GM21423 (cell line): Measurements from ENCODE around the gene C1orf174.
A peak's percentile ranks its signal among the peaks of the same experiment; 100 is the strongest.

ENCODE experiments used
- ATAC-seq: cut with Tn5 transposase; IDR thresholded peaks from one replicate; pipeline ENCODE4 v1.9.1; 2021; ENCODE audit warnings: mild to moderate bottlenecking, moderate library complexity; ENCODE audit not compliant: unreplicated experiment

C1orf174 gene

DNA sequence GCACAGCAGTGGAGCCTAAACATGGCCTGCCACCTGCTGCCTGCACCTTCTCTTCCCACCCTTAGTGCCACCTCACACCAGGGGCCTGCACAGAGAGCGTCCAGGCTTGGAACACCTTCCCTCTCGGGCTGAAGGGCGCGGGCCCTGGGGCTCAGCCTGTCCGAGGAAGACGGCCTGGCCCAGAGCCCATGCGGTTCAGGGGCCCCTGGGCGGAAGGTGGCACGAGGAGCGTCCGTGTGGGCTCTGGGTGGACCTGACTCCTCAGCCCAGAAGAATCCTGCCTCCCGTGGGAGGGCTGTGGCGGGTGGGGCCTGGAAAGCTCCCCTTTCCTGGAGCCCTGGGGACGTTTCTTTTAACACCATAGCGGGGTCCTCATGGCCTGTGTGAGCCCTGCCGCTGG lies 23.4 kb downstream of the C1orf174 start:
- no peak for ATAC-seq

DNA sequence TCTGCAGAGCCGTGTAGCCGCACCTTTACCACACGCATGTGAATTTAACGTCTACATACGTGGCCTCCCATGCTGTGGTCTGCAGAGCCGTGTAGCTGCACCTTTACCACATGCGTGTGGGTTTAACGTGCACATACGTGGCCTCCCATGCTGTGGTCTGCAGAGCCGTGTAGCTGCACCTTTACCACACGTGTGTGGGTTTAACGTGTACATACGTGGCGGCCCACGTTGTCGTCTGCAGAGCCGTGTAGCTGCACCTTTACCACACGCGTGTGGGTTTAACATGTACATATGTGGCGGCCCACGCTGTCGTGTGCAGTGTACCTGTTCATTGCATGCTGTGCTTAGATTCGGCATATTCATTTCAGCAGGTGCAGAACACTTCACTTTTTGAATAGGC lies 25.3 kb downstream of the C1orf174 start:
- ATAC-seq = no peak

DNA sequence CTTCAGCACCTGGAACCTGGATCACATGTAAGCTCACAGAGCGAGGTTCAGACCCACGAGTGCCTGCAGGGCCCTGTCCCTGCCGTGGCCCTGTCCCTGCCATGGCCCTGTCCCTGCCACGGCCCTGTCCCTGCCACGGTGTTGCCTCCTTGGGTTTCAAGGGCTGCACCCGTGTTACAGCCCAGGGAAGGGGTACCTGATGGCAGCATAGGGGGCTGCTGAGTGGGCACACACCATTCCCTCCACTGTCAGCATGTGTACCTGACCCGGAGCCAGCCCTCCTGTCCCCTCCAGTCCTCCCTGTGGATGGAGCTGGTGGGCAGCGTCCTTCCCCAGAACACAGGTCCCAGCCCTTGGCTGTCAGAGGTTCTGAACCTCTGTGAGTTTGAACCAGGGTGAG lies 27.5 kb downstream of the C1orf174 start:
- ATAC-seq = no peak

DNA sequence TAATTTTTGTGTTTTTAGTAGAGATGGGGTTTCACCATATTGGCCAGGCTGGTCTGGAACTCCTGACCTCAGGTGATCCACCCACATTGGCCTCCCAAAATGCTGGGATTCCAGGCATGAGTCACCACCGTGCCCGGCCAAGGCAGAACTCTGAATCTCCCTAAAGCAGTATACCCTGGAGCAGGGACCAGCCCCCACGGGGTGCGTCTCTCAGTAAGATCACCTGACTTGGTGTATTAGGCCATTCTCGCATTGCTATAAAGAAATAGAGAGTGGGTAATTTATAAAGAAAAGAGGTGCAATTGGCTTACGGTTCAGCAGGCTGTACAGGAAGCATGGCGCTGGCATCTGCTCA lies 28.6 kb downstream of the C1orf174 start:
- no peak for ATAC-seq

DNA sequence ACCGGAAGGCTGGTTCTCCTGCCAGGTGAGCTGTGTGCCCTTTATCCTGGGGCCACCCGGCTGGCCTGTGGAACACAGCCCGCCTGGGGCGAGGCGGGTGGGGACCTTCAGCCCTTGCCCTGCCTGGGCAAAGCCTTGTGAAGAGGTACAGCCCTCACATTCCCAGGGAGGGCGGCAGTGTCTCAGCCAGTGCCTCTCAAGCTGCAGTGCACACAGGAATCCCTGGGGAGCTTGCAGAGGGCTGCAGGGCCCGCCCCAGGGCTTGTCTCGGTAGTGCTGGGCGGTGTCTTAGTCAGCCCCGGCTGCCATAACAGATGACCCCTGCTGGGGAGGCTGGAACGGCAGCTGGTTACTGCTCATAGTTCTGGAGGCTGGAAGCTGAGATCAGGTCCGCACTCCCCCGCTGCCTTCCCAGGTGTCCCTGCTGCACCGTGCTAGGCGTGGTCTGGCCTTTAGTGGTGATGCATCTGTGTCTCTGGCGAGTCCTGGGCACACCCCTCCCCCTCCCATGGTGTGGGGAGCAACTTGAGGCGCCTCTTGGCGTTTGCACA lies 30.2 kb downstream of the C1orf174 start:
- ATAC-seq = no peak

DNA sequence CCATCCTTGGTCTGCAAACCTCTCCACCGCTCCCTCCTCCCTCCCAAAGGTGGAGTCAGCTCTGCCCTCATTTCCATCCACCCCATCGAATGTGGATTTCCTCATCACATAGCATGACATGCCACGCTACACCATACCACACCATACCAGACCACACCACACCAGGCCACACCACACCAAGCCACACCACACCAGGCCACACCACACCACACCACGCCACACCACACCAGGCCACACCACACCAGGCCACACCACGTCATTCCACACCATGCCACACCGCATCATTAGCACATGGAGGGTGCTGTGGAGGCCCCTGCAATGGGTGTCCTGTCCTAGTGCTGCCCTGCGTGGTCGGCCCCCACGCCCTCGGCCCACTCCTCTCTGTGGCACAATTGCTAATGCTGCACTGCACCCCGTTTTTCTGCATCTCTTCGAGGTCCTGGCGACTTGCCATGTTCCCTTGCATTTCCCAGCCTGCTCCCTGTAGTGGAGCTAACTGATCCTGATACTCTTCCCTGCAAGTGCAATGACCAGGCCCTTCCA lies 31.5 kb downstream of the C1orf174 start:
- ATAC-seq = no peak

DNA sequence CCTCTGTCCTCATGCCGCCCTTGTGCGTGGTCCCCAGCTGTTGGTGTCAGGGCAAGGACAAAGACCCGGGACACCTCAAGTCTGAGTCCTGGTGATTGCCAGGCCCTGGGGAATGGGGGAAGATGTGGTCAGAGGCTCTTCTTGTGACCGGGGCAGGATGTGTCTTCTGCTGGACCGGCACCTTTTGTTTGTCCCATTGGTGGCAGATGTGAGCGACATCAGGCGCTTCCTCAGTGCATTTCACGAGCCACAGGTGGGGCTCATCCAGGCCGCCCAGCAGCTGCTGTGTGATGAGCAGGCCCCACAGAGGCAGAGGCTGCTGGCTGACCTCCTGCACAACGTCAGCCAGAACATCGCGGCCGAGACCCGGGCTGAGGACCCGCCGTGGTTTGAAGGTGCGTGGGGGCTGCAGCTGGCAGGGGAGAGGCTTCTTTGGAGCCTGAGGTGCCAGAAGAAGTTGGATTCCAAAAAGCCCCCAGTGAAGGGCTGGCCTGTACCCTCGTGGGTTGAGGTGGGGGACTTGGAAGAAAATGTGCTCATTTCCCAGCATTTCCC lies 34.4 kb downstream of the C1orf174 start:
- no peak for ATAC-seq

DNA sequence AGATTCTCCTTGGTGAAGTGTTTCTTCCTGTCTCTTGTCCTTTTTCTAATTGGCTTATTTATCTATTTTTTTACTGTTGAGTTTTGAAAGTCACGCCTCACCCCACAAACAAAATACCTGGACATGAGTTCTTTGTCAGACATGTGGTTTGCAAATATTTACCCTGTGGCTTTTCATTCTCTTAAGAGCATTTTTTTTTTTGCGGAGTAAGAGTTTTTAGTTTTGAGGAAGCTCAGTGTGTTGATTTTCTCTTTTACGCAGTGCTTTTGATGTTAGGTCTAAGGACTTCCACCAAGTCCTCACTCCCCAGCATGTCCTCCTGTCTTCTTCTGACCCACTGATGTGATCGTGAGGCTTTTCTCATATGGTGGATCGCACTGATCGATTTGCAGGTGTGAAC lies 35.2 kb downstream of the C1orf174 start:
- no peak for ATAC-seq

DNA sequence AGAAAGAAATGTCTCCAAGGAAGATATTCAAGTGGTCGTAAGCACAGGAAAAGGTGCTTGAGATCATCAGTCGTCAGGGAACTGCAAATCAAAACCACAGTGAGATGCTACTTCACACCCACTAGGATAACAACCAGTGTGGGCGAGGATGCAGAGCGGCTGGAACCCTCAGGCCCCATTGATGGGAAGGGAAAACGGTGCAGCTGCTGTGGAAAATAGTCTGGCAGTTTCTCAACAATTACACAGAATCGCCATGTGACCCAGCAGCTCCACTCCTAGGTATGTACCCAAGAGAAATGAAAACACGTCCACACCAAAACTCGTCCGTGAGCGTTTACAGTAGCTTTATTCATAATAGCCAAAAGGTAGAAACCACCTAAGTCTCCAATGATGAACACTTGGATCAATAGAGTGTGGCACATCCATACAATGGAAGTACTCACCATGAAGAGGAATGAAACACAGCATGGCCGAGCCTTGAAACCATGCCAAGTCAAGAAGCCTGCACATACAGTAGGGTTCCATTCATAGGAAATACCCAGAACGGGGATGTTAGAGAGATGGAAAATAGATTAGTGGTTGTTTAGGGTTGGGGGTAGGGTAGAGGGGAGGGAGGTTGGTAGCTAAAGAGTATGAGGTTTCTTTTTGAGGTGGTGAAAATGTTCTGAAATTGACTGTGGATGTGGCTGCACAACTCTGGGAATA lies 36.7 kb downstream of the C1orf174 start:
- no peak for ATAC-seq

DNA sequence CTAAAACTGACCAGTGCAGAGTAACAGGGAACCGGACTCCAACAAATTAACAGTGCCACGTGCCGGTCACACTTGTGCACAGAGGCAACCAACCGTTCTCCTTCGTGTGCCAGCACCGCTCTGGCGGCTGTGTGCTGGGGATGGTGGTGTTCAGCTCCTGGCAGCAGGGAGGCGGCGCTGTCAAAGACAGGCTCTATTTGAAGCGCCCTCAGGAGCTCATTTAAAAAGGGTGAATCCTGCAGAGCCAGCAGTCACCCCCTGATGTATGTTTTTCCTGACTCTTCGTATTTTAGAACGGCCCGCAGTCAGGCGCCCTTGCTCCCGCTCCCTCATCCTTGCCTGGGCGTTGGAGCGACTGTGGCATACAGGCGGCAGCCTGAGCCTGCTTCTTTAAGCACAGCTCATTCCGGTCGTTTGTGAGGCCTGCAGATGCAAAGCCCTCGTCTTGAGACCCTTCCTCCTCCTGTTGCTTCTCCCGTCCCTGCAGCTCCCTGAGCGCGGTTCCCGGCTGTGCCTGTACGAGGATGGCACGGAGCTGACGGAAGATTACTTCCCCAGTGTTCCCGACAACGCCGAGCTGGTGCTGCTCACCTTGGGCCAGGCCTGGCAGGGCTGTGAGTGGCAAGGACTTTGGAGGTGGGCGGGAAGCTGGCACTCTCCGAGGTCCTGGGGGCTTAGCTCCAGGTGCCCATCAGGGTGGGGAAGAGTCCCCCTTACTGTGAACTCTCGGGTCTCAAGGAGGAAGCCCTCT lies 41.7 kb downstream of the C1orf174 start:
- no peak for ATAC-seq

DNA sequence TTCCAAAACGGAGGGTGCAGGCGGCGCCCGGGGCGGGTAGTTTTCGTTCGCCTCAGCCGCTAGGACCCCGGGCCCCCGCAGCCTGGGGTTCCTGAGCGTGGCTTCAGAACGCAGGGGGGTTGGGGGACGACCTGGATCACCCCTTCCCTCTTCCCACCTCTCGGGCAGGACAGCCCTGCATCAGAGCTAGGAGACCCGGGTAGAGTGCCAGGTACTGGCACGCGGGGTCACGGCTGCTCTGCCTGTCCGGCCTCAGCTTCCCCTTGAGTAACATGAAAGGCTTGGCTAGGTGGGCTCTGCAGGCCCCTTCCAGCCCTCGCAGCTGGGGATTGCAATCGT lies 42.3 kb downstream of the C1orf174 start:
- ATAC-seq = no peak

DNA sequence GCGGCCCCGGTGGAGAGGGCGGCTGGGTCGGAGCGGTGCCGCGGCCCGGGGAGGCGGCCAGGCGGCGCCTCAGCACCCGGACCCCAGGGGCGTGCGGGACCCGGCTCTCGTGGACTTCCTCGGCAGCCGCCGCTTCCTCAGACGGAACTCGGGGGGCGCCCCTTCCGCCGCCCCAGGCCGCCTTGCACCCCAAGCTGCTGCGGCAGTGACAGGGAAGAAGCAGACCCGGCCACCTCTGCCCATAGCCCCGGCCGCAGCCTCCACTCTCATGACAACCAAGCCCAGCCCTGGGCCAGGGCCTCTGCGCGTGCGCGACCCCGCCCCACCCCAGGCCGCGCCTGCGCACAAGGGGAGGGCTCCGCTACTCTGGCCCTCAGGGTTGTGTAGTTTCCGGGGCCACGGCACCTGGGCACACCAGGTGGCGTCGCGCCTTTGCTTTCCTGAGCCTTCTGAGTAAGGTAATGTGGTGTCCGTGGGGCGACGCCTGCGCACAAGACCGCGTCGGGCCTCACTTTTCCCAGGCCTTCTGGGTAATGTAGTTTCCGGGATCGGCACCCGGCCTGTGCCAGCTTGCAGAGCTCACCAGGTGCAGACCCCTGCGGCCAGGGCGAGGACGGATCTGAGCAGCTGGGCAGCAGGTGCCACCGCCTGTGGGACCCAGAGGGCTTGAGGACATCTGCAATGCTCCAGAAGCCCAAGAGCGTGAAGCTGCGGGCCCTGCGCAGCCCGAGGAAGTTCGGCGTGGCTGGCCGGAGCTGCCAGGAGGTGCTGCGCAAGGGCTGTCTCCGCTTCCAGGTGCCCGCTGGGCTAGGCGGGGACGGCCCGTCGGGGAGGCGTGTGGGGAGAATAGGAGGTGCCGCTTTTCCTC lies 42.9 kb downstream of the C1orf174 start, which contains the start of the genes CEP104 and DFFB:
CEP104 (minus strand) TSS at position 289 of the 868 bp plus-strand sequence. CDS start 4,804 bp downstream, outside the sequence.
DFFB (plus strand) TSS at position 554 of the 868 bp plus-strand sequence; CDS start at position 682, 128 bp downstream.
- peak; percentile 97 for ATAC-seq

DNA sequence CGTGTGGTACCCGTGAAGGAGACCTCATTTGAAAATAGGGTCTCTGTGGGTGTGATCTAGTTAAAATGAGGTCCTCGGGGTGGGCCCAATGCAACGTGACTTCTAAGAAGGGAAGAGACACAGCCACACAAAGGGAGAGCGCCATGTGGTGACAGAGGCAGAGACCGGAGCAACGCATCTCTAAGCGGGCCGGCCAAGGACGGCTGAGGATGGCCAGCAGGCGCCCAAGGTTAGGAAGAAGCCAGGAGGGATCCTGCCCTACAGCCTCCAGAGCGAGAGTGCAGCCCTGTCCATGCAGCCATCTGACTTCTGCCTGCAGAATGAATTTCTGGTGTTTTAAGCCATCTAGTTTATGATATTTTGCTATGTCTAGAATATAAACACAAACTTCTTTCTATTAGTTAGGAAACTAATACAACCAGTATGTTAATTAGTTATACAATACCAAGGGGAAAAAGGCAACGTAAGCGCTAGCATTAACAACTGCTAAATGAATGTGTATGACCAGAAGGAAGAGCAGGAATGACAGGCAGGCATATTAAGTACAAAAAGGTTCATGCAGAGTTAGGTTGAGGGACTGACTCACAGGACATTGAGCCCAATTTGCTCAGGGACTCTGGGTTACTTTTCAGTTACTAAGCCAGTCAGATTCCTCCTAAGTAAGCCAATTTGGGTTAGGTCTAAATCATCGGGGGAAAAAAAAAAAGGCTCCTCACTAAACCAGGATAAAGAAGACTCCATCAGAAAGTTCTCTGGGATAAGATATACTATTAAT lies 47.2 kb downstream of the C1orf174 start:
- ATAC-seq = no peak

DNA sequence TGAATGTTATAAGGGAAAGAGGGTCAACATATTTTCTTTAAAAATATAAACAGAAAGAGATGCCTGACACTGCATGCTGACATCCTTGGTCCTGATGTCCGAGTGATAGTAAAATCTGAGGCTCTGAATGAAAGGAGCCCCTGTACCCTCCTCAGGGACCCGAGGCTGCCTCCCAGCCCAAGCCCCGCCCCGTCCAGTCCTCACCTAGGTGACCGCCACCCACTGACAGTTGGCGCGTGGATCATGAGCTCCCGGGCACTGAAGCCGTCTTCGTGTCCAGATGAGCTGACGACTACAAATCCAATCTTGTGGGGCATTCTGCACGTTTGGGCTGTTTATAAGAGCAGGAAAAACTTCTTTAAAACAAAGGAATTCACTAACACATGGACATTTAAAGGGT lies 48.0 kb downstream of the C1orf174 start:
- ATAC-seq = no peak

DNA sequence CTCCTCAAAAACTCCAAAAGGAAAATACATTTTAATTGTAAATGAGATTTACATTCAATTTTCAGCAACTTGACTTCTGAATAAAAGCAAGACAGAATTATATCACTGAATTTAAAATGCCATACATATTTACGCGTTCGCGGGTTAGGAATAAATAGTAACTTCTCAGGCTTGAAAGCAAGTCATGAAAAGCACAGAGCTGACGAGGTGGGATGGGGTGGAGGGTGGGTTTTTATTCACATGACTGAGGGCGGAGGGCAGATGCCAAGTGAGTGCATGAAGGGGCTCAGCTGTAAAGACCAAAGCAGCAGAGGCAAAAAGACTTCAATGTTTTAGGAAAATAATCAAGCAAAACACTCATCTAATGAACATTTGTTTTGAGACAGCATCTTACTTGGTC lies 48.8 kb downstream of the C1orf174 start:
- ATAC-seq = no peak

DNA sequence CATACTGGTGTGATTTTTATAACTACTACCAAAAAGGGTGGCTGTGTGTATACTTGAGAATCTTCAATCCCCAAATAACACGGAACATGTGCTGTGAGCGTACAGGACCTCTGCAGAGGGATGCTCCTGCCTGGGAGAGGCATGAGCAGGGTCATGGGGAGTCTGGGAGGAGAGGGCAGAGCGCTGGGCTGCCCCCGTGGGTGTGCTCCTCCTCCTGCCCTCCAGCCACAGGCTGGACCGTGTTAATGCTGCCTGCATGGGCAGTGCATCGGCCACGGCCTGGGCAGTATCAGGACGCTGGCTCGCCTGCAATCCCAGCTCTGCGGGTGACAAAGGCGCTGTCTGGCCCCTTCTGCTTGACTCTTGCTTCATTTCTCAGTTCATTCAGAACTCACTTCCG lies 49.2 kb downstream of the C1orf174 start:
- ATAC-seq = no peak

DNA sequence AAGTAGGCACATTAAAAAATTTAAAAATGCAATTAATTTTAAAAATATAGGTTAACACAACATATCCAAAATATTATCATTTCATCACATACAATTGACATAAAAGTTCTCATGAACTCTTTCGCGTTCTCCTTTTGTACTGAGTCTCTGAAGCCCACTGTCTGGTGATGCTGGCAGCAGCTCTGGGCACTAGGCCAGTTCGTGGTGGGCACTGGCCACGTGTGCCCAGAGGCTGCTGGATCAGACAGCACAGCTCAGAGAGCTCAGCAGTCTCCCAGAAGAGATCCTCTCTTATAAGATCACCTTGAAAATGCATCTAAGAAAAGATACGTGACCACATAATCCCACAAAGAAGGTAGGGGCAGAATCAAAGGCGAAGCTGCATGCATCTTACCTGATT lies 53.0 kb downstream of the C1orf174 start:
- no peak for ATAC-seq

DNA sequence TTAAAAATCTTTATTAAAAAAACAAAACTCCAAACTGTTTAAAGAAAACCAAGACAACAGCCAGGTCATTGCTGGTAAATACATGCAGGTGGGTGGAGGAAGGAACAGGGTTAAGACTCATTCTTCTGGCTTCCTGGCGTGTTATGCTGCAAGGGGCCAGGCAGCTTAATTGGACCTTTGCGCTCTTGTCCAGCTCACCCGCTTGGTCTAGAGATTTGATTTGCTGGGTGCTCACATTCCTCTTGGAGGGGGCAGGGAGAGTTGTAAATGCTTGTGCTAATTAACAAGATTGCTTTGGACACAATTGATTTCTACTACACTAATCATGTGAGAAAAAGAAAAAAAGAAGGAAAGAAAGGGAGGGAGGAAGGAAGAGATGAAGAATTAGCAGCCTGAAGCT lies 53.5 kb downstream of the C1orf174 start:
- no peak for ATAC-seq

DNA sequence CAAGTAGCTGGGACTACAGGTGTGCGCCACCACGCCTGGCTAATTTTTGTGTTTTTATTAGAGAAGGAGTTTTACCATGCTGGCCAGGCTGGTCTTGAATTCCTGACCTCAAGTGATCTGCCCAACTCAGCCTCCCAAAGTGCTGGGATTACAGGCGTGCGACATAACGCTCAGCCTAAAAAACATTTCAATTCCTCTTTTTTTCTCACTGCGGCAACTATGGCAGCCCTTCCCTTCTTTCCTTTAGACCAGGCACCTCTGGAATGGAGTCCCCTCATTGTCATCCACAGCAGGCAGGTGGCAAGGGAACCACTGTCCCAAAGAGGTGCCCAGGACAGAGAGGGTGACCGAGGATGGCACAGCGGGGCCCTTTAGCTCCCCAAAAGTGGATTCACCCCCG lies 57.2 kb downstream of the C1orf174 start:
- no peak for ATAC-seq

DNA sequence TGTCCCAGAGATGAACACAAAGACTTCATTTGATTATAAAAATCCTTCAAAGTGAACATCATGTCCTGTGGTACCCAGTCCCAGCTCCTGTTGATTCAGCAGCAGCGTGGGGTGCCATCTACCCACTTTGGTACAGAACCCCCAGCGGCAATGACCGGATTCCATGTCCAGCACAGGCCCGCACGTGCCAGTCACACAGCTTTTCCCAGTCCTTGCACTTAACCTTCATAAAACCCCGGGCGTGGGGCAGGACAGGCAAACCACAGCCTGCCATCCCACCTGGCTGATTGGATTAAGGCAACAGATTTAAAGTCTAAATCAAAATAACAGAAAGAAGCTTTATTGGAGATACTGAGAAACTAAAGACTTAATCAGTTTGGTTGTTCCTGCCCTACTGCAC lies 58.6 kb downstream of the C1orf174 start:
- no peak for ATAC-seq
